GM21360 (cell line): Measurements from ENCODE around the gene NLRP8.
"Not testable (repeated sequence)": the region's sequence is repeated elsewhere in the genome, so short reads cannot be mapped to it uniquely, and the experiment has no call there.

Experiments used
- ATAC-seq: cut with Tn5 transposase; IDR thresholded peaks from one replicate; pipeline ENCODE4 v1.9.1; 2021; ENCODE audit warnings: mild to moderate bottlenecking, moderate library complexity; ENCODE audit not compliant: unreplicated experiment

The NLRP8 gene

GRCh38 chr19:55962186-55962585, 14.6 kb downstream of the NLRP8 start:
- no peak for ATAC-seq

- ATAC-seq, result no peak
Measured at GRCh38 chr19:55973982-55974381, 26.4 kb downstream of the NLRP8 start.

- no peak for ATAC-seq
Measured at GRCh38 chr19:55980415-55980814, 32.8 kb downstream of the NLRP8 start.

GRCh38 chr19:55985254-55985653, 37.6 kb downstream of the NLRP8 start:
- no peak for ATAC-seq

GRCh38 chr19:55986487-55986886, 38.9 kb downstream of the NLRP8 start, which contains the start of gene NLRP5:
NLRP5 (plus strand) TSS chr19:55986775.
- ATAC-seq, result no peak

GRCh38 chr19:55990831-55991230, 43.2 kb downstream of the NLRP8 start:
- no peak for ATAC-seq

GRCh38 chr19:55993492-55993891, 45.9 kb downstream of the NLRP8 start:
- no peak for ATAC-seq

GRCh38 chr19:56014765-56015164, 67.1 kb downstream of the NLRP8 start:
- ATAC-seq, result no peak

GRCh38 chr19:56015756-56016155, 68.1 kb downstream of the NLRP8 start:
- no peak for ATAC-seq

- not testable (repeated sequence) for ATAC-seq
Measured at GRCh38 chr19:56019325-56019724, 71.7 kb downstream of the NLRP8 start.

- not testable (repeated sequence) for ATAC-seq
Measured at GRCh38 chr19:56020355-56020975, 72.8 kb downstream of the NLRP8 start.

GRCh38 chr19:56026769-56027168, 79.1 kb downstream of the NLRP8 start:
- ATAC-seq, result no peak
